ENCODE measurements around the gene DLGAP5. TPM values are rescaled to one million over a fixed set of nuclear protein-coding genes. Genes with fewer than 3 reads are reported as not detected.

Gene DLGAP5
- total and polyA plus RNA-seq, 2 of the 13 experiments (the other 11 are each of a cell fraction or from before 2014, with no cell fraction given), result 7.7 to 55.8 TPM

GRCh38 chr14:55153951-55154350 lies 37.4 kb downstream of the DLGAP5 start:
- CTCF ChIA-PET (ENCODE audit: low intra/inter-chr PET ratio, low total read pairs), result no interaction called here
- 96% methylated on average over 3 of the region's 3 CpGs for WGBS (ENCODE audit: low lambda C conversion rate)
- no peak for TF ChIP-seq NONO (IDR thresholded peaks at IDR 0.05)
- TF ChIP-seq NONO (CRISPR knock-in tag; conservative IDR thresholded peaks at IDR 0.05), result no peak
- TF ChIP-seq ZNF281 (CRISPR knock-in tag; IDR thresholded peaks at IDR 0.05; ENCODE audit: borderline replicate concordance), result no peak
- TF ChIP-seq ZSCAN21 (CRISPR knock-in tag; IDR thresholded peaks at IDR 0.05; ENCODE audit: borderline replicate concordance), result no peak
- TF ChIP-seq RFX1 (IDR thresholded peaks at IDR 0.05), result no peak
- TF ChIP-seq LBX2 (CRISPR knock-in tag; IDR thresholded peaks at IDR 0.05; ENCODE audit: borderline replicate concordance), result no peak
- TF ChIP-seq CENPT (CRISPR knock-in tag; IDR thresholded peaks at IDR 0.05; ENCODE audit: low read depth), result no peak
- TF ChIP-seq RBM39 (IDR thresholded peaks at IDR 0.05; ENCODE audit: low read depth, low read length, poor library complexity, severe bottlenecking), result no peak
- TF ChIP-seq MTA1 (CRISPR knock-in tag; IDR thresholded peaks at IDR 0.05; ENCODE audit: borderline replicate concordance), result no peak
- no peak for TF ChIP-seq PAX8 (CRISPR knock-in tag; IDR thresholded peaks at IDR 0.05; ENCODE audit: borderline replicate concordance)
- no peak for TF ChIP-seq NR2F1 (CRISPR knock-in tag; IDR thresholded peaks at IDR 0.05)
- TF ChIP-seq HHEX (CRISPR knock-in tag; IDR thresholded peaks at IDR 0.05), result no peak
- no peak for TF ChIP-seq HNF1A (IDR thresholded peaks at IDR 0.05; ENCODE audit: low read depth)
- TF ChIP-seq HNF1A (CRISPR knock-in tag; IDR thresholded peaks at IDR 0.05; ENCODE audit: borderline replicate concordance), result no peak
- no peak for TF ChIP-seq FOXO4 (CRISPR knock-in tag; conservative IDR thresholded peaks at IDR 0.05)
- no peak for TF ChIP-seq XRCC5 (optimal IDR thresholded peaks at IDR 0.05; ENCODE audit: low read length)
- TF ChIP-seq ZNF530 (CRISPR knock-in tag; IDR thresholded peaks at IDR 0.05; ENCODE audit: low read depth), result no peak

More at GRCh38 chr14:55153951-55154350, 37.4 kb downstream of the DLGAP5 start:
- H3K9me3 ChIP-seq (ENCODE audit: low read length), result no peaks in the 10 kb centered on the region
- H3K9ac ChIP-seq (ENCODE audit: insufficient read depth, low read depth, low read length), result no peak overlapping the region
- in situ Hi-C loops (cut with HindIII; ENCODE audit: extremely low pct_ligation_motif_present, low pct_unique_long_range_greater_than_20kb), result no loop called here
- no peaks in the 10 kb centered on the region for H3K79me2 ChIP-seq (ENCODE audit: insufficient read depth, low read length)
- DNase-seq (ENCODE audit: low spot score), result no peak
- FAIRE-seq, result no peak
- no peak overlapping the region for H3K4me2 ChIP-seq (ENCODE audit: low read depth, low read length)
- H3K4me3 ChIP-seq (replicated peaks in 1 of 3; ENCODE audit: insufficient read depth in 1 of 3, low read depth in 2 of 3, low read length in 3 of 3), result no peak overlapping the region
- H2AFZ ChIP-seq (ENCODE audit: low read length), result no peak overlapping the region
- H3K27ac ChIP-seq (ENCODE audit: extremely low read length, insufficient read depth, low read length), result no peak overlapping the region
- POLR2A ChIA-PET, result no interaction called here
- H4K20me1 ChIP-seq (ENCODE audit: insufficient read depth, low read length), result no peaks in the 10 kb centered on the region
- no TSS peak for BruUV-seq (replicated peaks)
- peaks cover 1 to 64% of the 10 kb centered on the region in 2 experiments for H3K36me3 ChIP-seq (replicated peaks in 1 of 2; ENCODE audit: control insufficient read depth in 1 of 2, insufficient read depth in 2 of 2, low read length in 2 of 2)
- no peaks in the 10 kb centered on the region for H3K27me3 ChIP-seq (ENCODE audit: control insufficient read depth in 1 of 2, insufficient read depth in 2 of 2, low read length in 2 of 2)
- no peak for ATAC-seq
- H3K4me1 ChIP-seq (ENCODE audit: insufficient read depth, low read length), result peaks cover 7% of the 10 kb centered on the region; the same call in 1 of the 2 replicates
- intact Hi-C loops (cut with micrococcal nuclease; ENCODE audit: unreplicated experiment), result no loop called here
